K562 (cell line): ENCODE data around the gene DST. TPM values are rescaled to one million over a fixed set of nuclear protein-coding genes. Genes with fewer than 3 reads are reported as not detected.

Experiments used
- ATAC-seq: fragments of 200-7000 bp; cut with Tn5 transposase; 3 replicates; pipeline ENCODE4 v1.9.1; 2020; ENCODE audit warnings: moderate library complexity
- BruUV-seq: library from RNA; stranded (reverse); fragments of 400-500 nt; replicated peaks from 2 replicates; lab custom pipeline; 2021; lab: Mats Ljungman, UMichigan
- CTCF ChIA-PET: fragments of 300-600 bp; formaldehyde crosslinking; extraction: SDS; loops from one replicate; lab custom pipeline; 2021; ENCODE audit warnings: low intra/inter-chr PET ratio; lab: Yijun Ruan, JAX
- POLR2A ChIA-PET: fragments of 300-600, 350-650 bp; sonication (Branson Sonifier 250); formaldehyde crosslinking; extraction: SDS; loops from one replicate; lab custom pipeline; 2021; ENCODE audit warnings: antibody characterized with exemption, inconsistent platforms; lab: Yijun Ruan, JAX
- DNase-seq, 4 experiments: peaks; one replicate each; pipeline versions ENCODE4 v3.0.0 to v3.0.0-alpha.2; 2011 to 2018; ENCODE audit warnings: low spot score in 3 of 4, mixed read lengths in 3 of 4; ENCODE audit errors: extremely low read depth in 1 of 4
- FAIRE-seq: peaks from 2 replicates; lab custom pipeline; 2011; peaks lifted over from hg19 to GRCh38; lab: Jason Lieb, UNC
- H2AFZ ChIP-seq: 2 replicates; pipeline ENCODE4 v1.6.0; 2011; ENCODE audit warnings: low read depth, low read length, control low read depth, inconsistent platforms
- H3K27ac ChIP-seq: fragments of 200-600 bp; 3 replicates; pipeline ENCODE4 v1.8.0; 2011; ENCODE audit warnings: low read depth, mild to moderate bottlenecking, control low read depth, inconsistent platforms, low read length, moderate library complexity, mixed read lengths; ENCODE audit errors: extremely low read depth
- H3K27me3 ChIP-seq, 2 experiments: fragments of 300-600 bp in 1 of 2; 2 replicates in 1 of 2; 3 replicates in 1 of 2; pipeline versions ENCODE4 v1.6.0 to v1.8.0; 2011; ENCODE audit warnings: inconsistent platforms in 2 of 2, low read length in 2 of 2, mild to moderate bottlenecking in 1 of 2, mixed read lengths in 1 of 2, moderate library complexity in 1 of 2; ENCODE audit not compliant: control insufficient read depth in 2 of 2, insufficient read depth in 2 of 2
- H3K36me3 ChIP-seq: fragments of 300-600 bp; 3 replicates; pipeline ENCODE4 v1.8.0; 2011; ENCODE audit warnings: mild to moderate bottlenecking, low read length, inconsistent platforms; ENCODE audit not compliant: control insufficient read depth, insufficient read depth
- H3K4me1 ChIP-seq, 2 experiments: fragments of 200-600 bp in 1 of 2; replicated peaks in 1 of 2; 2 replicates in 1 of 2; 3 replicates in 1 of 2; pipeline versions ENCODE4 v1.5.1 to v1.8.0; 2011; ENCODE audit warnings: inconsistent platforms in 2 of 2, low read length in 2 of 2, mild to moderate bottlenecking in 1 of 2, mixed read lengths in 1 of 2, moderate library complexity in 1 of 2; ENCODE audit not compliant: control insufficient read depth in 2 of 2, insufficient read depth in 2 of 2
- H3K4me2 ChIP-seq: 2 replicates; pipeline ENCODE4 v1.6.1; 2011; ENCODE audit warnings: low read length, control low read depth, inconsistent platforms, mixed read lengths; ENCODE audit not compliant: insufficient read depth
- H3K4me3 ChIP-seq: fragments of 200-600 bp; sonication (generic), shearing (Covaris generic); 2 replicates; pipeline ENCODE4 v1.5.1; 2016; ENCODE audit warnings: control low read depth, inconsistent platforms
- H3K79me2 ChIP-seq: fragments of 200-600 bp; 3 replicates; pipeline ENCODE4 v1.8.0; 2011; ENCODE audit warnings: low read length, inconsistent platforms; ENCODE audit not compliant: control insufficient read depth, insufficient read depth
- H3K9ac ChIP-seq, 2 experiments: 2 replicates each; pipeline versions ENCODE4 v1.6.0 to v1.6.1; 2011; ENCODE audit warnings: low read depth in 2 of 2, low read length in 2 of 2, control low read depth in 1 of 2, inconsistent platforms in 1 of 2, mild to moderate bottlenecking in 1 of 2, mixed read lengths in 1 of 2; ENCODE audit not compliant: insufficient read depth in 1 of 2
- H3K9me1 ChIP-seq: one replicate; pipeline ENCODE4 v1.6.0; 2011; ENCODE audit warnings: inconsistent platforms, mild to moderate bottlenecking, low read length, moderate library complexity; ENCODE audit not compliant: control insufficient read depth, insufficient read depth
- H3K9me3 ChIP-seq: replicated peaks from 2 replicates; pipeline ENCODE4 v1.5.1; 2011; ENCODE audit warnings: low read depth, low read length, inconsistent platforms; ENCODE audit not compliant: control insufficient read depth, insufficient read depth
- H4K20me1 ChIP-seq: replicated peaks from 2 replicates; pipeline ENCODE4 v1.6.1; 2011; ENCODE audit warnings: low read length, inconsistent platforms, mixed read lengths; ENCODE audit not compliant: control insufficient read depth, insufficient read depth
- DEAF1 ChIP-seq: fragments of 450-650 bp; formaldehyde crosslinking; IDR thresholded peaks from 2 replicates; pipeline ENCODE4 v1.4.0; 2020; ENCODE audit warnings: mild to moderate bottlenecking, moderate library complexity
- HES1 ChIP-seq: fragments of 450-650 bp; IDR thresholded peaks from 2 replicates; pipeline ENCODE4 v1.6.1; 2016; ENCODE audit warnings: low read depth, mild to moderate bottlenecking, moderate library complexity
- NEUROD1 ChIP-seq: fragments of 150-350 bp; IDR thresholded peaks from 2 replicates; pipeline ENCODE4 v1.6.1; 2014; ENCODE audit warnings: borderline replicate concordance, low read length, low read depth; ENCODE audit not compliant: partially characterized antibody
- NUFIP1 ChIP-seq: fragments of 450-650 bp; IDR thresholded peaks from 2 replicates; pipeline ENCODE4 v1.6.1; 2018; ENCODE audit not compliant: partially characterized antibody
- TCFL5 ChIP-seq: fragments of 250-450 bp; sonication (Bioruptor Pico); conservative IDR thresholded peaks from 2 replicates; pipeline ENCODE4 v1.6.1; 2021; ENCODE audit warnings: mild to moderate bottlenecking, moderate library complexity, matching md5 sums
- TFE3 ChIP-seq: fragments of 450-650 bp; formaldehyde crosslinking; IDR thresholded peaks from 2 replicates; pipeline ENCODE4 v1.4.0; 2020; ENCODE audit warnings: mild to moderate bottlenecking, mixed read lengths
- ZFP1 ChIP-seq: fragments of 450-650 bp; formaldehyde crosslinking; IDR thresholded peaks from 2 replicates; pipeline ENCODE4 v1.4.0; 2020; ENCODE audit warnings: mild to moderate bottlenecking, mixed read lengths
- WGBS: fragments of 100-300 bp; shearing (Covaris generic); methylation state at CpG from one replicate; pipeline ENCODE4 v1.1.6; 2016; ENCODE audit warnings: low coverage, mixed read lengths; ENCODE audit not compliant: insufficient coverage; ENCODE audit errors: missing lambda C conversion rate; 5-methylcytosine and 5-hydroxymethylcytosine counted together
- in situ Hi-C: fragments of 300-500 bp; cut with MboI; formaldehyde crosslinking; loops from 4 replicates; pipeline ENCODE4 v1.15.0; 2018; ENCODE audit warnings: inconsistent platforms, mixed read lengths
- intact Hi-C: fragments of 100-400 bp; cut with micrococcal nuclease; formaldehyde crosslinking; loops from 2 replicates; pipeline ENCODE4 v1.14.2; 2022
- polyA plus RNA-seq, 8 experiments: library from polyadenylated mRNA; depleted of rRNA in 4 of 8; stranded (reverse) in 5 of 8; unstranded in 3 of 8; fragments of >200 nt; fragmentation: Nextera tagmentation in 2 of 8; fragmentation: Illumina TruSeq in 1 of 8; extraction: Ambion mirVana in 2 of 8; extraction: Trizol in 1 of 8; gene quantifications; 2 replicates each; pipeline versions ENCODE4 v1.2.1 to v1.2.3, GENCODE V29; 2011 to 2014; ENCODE audit warnings: inconsistent platforms in 1 of 8, missing spikeins in 1 of 8
- total RNA-seq, 7 experiments: library from RNA; depleted of rRNA in 6 of 7; stranded (reverse); fragments of >200 nt in 6 of 7; fragmentation: Illumina TruSeq in 2 of 7; extraction: Trizol in 2 of 7; gene quantifications; 2 replicates each; pipeline versions ENCODE4 v1.2.1 to v1.2.3, GENCODE V29; 2011 to 2021; ENCODE audit warnings: low replicate concordance in 1 of 7

DST gene
- total and polyA plus RNA-seq, 9 of the 15 experiments (the other 6 are each of a cell fraction or from before 2014, with no cell fraction given): 5.2 to 21.9 (median 13.3) TPM

GRCh38 chr6:56445818-56446217 is 196.9 kb downstream of the DST start:
- no peak for TF ChIP-seq DEAF1 (CRISPR knock-in tag)
- TF ChIP-seq NEUROD1: no peak
- no peak for TF ChIP-seq TFE3
- no peak for TF ChIP-seq NUFIP1
- no peak for TF ChIP-seq HES1
- TF ChIP-seq TCFL5: no peak
- no peak for TF ChIP-seq ZFP1 (CRISPR knock-in tag)
- Histone ChIP-seq H3K4me3 (no peak overlapping the region), H3K27me3 (peaks cover 0 to 4% of the 10 kb centered on the region in 2 experiments; a peak in 2 of 5 replicates), H3K79me2 (no peaks in the 10 kb centered on the region), H4K20me1 (no peaks in the 10 kb centered on the region), H3K9me1 (no peaks in the 10 kb centered on the region), H3K9me3 (no peaks in the 10 kb centered on the region), H2AFZ (no peak overlapping the region), H3K9ac (no peak overlapping the region), H3K4me1 (no peaks in the 10 kb centered on the region), H3K27ac (no peak overlapping the region), H3K36me3 (no peaks in the 10 kb centered on the region), H3K4me2 (no peak overlapping the region)
- CTCF ChIA-PET: no interaction called here
- WGBS: 11% methylated on average over 8 of the region's 8 CpGs
- in situ Hi-C loops (no loop called here), intact Hi-C loops (no loop called here)
- BruUV-seq: no TSS peak
- ATAC-seq (no peak), FAIRE-seq (no peak), DNase-seq (no peak)
- POLR2A ChIA-PET: interaction anchor here (0.7 to 1.3 kb wide), 2 partner anchors 97 to 145 kb away, joined by 3 read pairs; no protein-coding TSS in a partner anchor
